Heart left ventricle (tissue), 16 donors: Measurements from ENCODE around the gene FBN1. TPM values are rescaled to one million over a fixed set of nuclear protein-coding genes. Genes with fewer than 3 reads are reported as not detected.

Source experiments
- ATAC-seq, 4 donors: fragments of 200-7000 bp; cut with Tn5 transposase; one replicate each; pipeline ENCODE4 v1.9.1; 2020 to 2022; ENCODE audit warnings: moderate library complexity in 4 of 4, mild to moderate bottlenecking in 3 of 4, moderate number of reproducible peaks in 1 of 4
- DNase-seq, 5 donors: peaks; one replicate each; pipeline ENCODE4 v3.0.0-alpha.2; 2020
- H3K27ac ChIP-seq, 12 donors: fragments of 200-600 bp; sonication (generic) in 4 of 12; one replicate each; pipeline versions ENCODE4 v1.5.0 to v1.8.0; 2016 to 2022; ENCODE audit warnings: mild to moderate bottlenecking in 2 of 12
- H3K27me3 ChIP-seq, 9 donors: fragments of 200-600 bp; sonication (generic) in 2 of 9; one replicate each; pipeline versions ENCODE4 v1.5.1 to v1.8.0; 2016 to 2022; ENCODE audit warnings: mild to moderate bottlenecking in 3 of 9
- H3K36me3 ChIP-seq, 9 donors: fragments of 200-600 bp; sonication (generic) in 2 of 9; one replicate each; pipeline versions ENCODE4 v1.5.0 to v1.8.0; 2018 to 2022; ENCODE audit warnings: mild to moderate bottlenecking in 2 of 9
- H3K4me1 ChIP-seq, 12 donors: fragments of 200-600 bp; sonication (generic) in 4 of 12; one replicate each; pipeline versions ENCODE4 v1.5.0 to v1.8.0; 2016 to 2022; ENCODE audit warnings: mild to moderate bottlenecking in 3 of 12
- H3K4me3 ChIP-seq, 12 donors: fragments of 200-600 bp; sonication (generic) in 4 of 12; one replicate each; pipeline versions ENCODE4 v1.5.0 to v1.8.0; 2017 to 2022; ENCODE audit warnings: mild to moderate bottlenecking in 9 of 12, moderate library complexity in 4 of 12
- H3K9me3 ChIP-seq, 12 donors: fragments of 200-600 bp; sonication (generic) in 4 of 12; one replicate each; pipeline versions ENCODE4 v1.5.0 to v1.8.0; 2016 to 2022; ENCODE audit warnings: mild to moderate bottlenecking in 1 of 12
- CTCF ChIP-seq, 12 donors: fragments of 200-600 bp; sonication (generic) in 4 of 12; IDR thresholded peaks; one replicate each; pipeline versions ENCODE4 v1.5.0 to v1.8.0; 2018 to 2022; ENCODE audit warnings: antibody characterized with exemption in 12 of 12, mild to moderate bottlenecking in 5 of 12
- POLR2A ChIP-seq, 2 donors: fragments of 450-650 bp; IDR thresholded peaks; one replicate each; pipeline ENCODE4 v1.6.1; 2017; ENCODE audit warnings: antibody characterized with exemption in 2 of 2, mild to moderate bottlenecking in 2 of 2, moderate library complexity in 2 of 2
- WGBS, 4 donors: extraction: QIAGEN DNeasy Blood & Tissue Kit in 2 of 4; methylation state at CpG; one replicate each; pipeline versions ENCODE4 v1.1.5 to v1.1.7; 2013 to 2018; 5-methylcytosine and 5-hydroxymethylcytosine counted together
- intact Hi-C, 10 donors: fragments of 100-400 bp; cut with DNase I; formaldehyde crosslinking; loops; one replicate each; pipeline versions ENCODE4 v1.11.1 to v1.14.2; 2022
- polyA plus RNA-seq, 2 donors: library from polyadenylated mRNA; stranded (reverse); fragments of 200-250 nt; gene quantifications; one replicate each; pipeline ENCODE4 v1.2.3, GENCODE V29; 2013
- total RNA-seq, 9 donors: library from RNA; depleted of rRNA in 2 of 9; stranded (reverse); fragments of >200 nt in 2 of 9; fragmentation: NEBNext Ultra II Directional in 3 of 9; extraction: Animal tissue kit (Norgen Biotek cat#: 25700) in 3 of 9; gene quantifications; one replicate each; pipeline versions ENCODE4 v1.1.0 to v1.2.4, GENCODE V29; 2016 to 2023
- donor health status: ischemic (EF 13 %, LVEDD 7.1; RV severe dilation, severe dysfunction).
- donor health status: healthy with polysubstance abuse.
- donor health status: DM: no; HTN: yes; CAD: no.
- donor health status: DM: no; HTN: no; CAD: no.
- donor health status: ischemic (EF 25% LVEDD 6.9; RV normal size, moderate dysfunction).
- donor health status: ischemic (EF 25% LVEDD 5.7; RV mildly dilated, moderate dysfunction).
- donor health status: healthy.
- donor health status: DM: yes; HTN: yes; CAD: no.
- donor health status: ischemic (EF 35%, LVEDD 5.7; RV mildly dilated, moderate dysfunction).
- donor health status: nonischemic (EF 11% LVEDD 7.7; RV severe dilation, severe dysfunction).
- donor health status: DM: yes; HTN: yes; CAD: no.
- donor health status: PGD.
- donor health status: ischemic (EF 29% LVEDD 5.4; RV normal size, mild dysfunction).
- donor health status: nonischemic (EF 23%, LVEDD 6.1; RV moderate dilation, normal function).

Gene FBN1
- total and polyA plus RNA-seq, 11 donors, result 5.7 to 115 (median 31.4) TPM

- DNase-seq, result no peak
- Histone ChIP-seq H3K27ac (no peak overlapping the region), H3K4me3 (no peak overlapping the region), H3K9me3 (no peaks in the 10 kb centered on the region), H3K36me3 (no peaks in the 10 kb centered on the region), H3K4me1 (peaks cover 0 to 13% (median 0%) of the 10 kb centered on the region in 12 donors), H3K27me3 (no peaks in the 10 kb centered on the region)
- WGBS, 4 donors, result 58 to 66% (median 61%) methylated on average over 4 of the region's 4 CpGs
- TF ChIP-seq CTCF (IDR thresholded peaks at IDR 0.05), result no peak
- no peak for TF ChIP-seq POLR2A (IDR thresholded peaks at IDR 0.05)
- ATAC-seq, result no peak
- intact Hi-C loops, result no loop called here
These were observed 263.6 kb downstream of the FBN1 start for GRCh38 chr15:48381861-48382260.

- ATAC-seq, result no peak
- Histone ChIP-seq H3K27ac (no peak overlapping the region), H3K9me3 (no peaks in the 10 kb centered on the region), H3K36me3 (no peaks in the 10 kb centered on the region), H3K27me3 (no peaks in the 10 kb centered on the region), H3K4me1 (peaks cover 0 to 7% (median 0%) of the 10 kb centered on the region in 12 donors), H3K4me3 (no peak overlapping the region)
- whole genome bisulfite sequencing, 4 donors, result 83 to 92% (median 88%) methylated on average over 4 of the region's 4 CpGs
- DNase-seq, result no peak
- intact Hi-C loops, result no loop called here
- TF ChIP-seq CTCF (IDR thresholded peaks at IDR 0.05), result no peak
- no peak for TF ChIP-seq POLR2A (IDR thresholded peaks at IDR 0.05)
These were observed 265.3 kb downstream of the FBN1 start for GRCh38 chr15:48380198-48380597.

GRCh38 chr15:48375767-48376166 lies 269.7 kb downstream of the FBN1 start:
- no peaks in the 10 kb centered on the region for H3K36me3 ChIP-seq
- no peaks in the 10 kb centered on the region for H3K9me3 ChIP-seq
- WGBS, 4 donors, result 89 to 94% (median 91%) methylated on average over 2 of the region's 2 CpGs
- H3K27me3 ChIP-seq, result no peaks in the 10 kb centered on the region
- peaks cover 0 to 13% (median 0%) of the 10 kb centered on the region in 12 donors for H3K4me1 ChIP-seq
- ATAC-seq (no peak), DNase-seq (no peak)
- H3K4me3 ChIP-seq, result no peak overlapping the region
- H3K27ac ChIP-seq, result no peak overlapping the region
- intact Hi-C loops, result no loop called here
- TF ChIP-seq CTCF (IDR thresholded peaks at IDR 0.05) (no peak), POLR2A (IDR thresholded peaks at IDR 0.05) (no peak)

GRCh38 chr15:48374472-48374871 lies 271.0 kb downstream of the FBN1 start:
- peak in 1 of 4 donors; percentile 17 for ATAC-seq
- WGBS, 4 donors, result 56 to 70% (median 62%) methylated on average over 3 of the region's 3 CpGs
- no peaks in the 10 kb centered on the region for H3K27me3 ChIP-seq
- H3K36me3 ChIP-seq, result no peaks in the 10 kb centered on the region
- no peak for DNase-seq
- H3K27ac ChIP-seq, result no peak overlapping the region
- TF ChIP-seq POLR2A (IDR thresholded peaks at IDR 0.05) (no peak), CTCF (IDR thresholded peaks at IDR 0.05) (no peak)
- intact Hi-C loops, result no loop called here
- H3K9me3 ChIP-seq, result no peaks in the 10 kb centered on the region
- H3K4me3 ChIP-seq, result no peak overlapping the region
- peaks cover 0 to 13% (median 0%) of the 10 kb centered on the region in 12 donors for H3K4me1 ChIP-seq
